ENCODE measurements around the gene CDK2. TPM values are rescaled to one million over a fixed set of nuclear protein-coding genes. Genes with fewer than 3 reads are reported as not detected.

Gene CDK2
- total RNA-seq, 2 donors from 2014 or later, result 10.4 to 19.7 TPM

Other genes starting within 250 kb of the CDK2 start
- 10 to 100 TPM; 34.2 to 37.7 TPM for gene RDH5, start 246.4 kb upstream of the CDK2 start, total RNA-seq
- gene CD63, start 237.8 kb upstream of the CDK2 start, total RNA-seq, result 1,000 to 10,000 TPM; 1,137 to 1,252 TPM
- 1 to 10 TPM; 1.5 to 2.7 TPM for gene GDF11, start 223.7 kb upstream of the CDK2 start, total RNA-seq
- 10 to 100 TPM; 42.7 to 43.7 TPM for gene SARNP, start 149.1 kb upstream of the CDK2 start, total RNA-seq
- 10 to 100 TPM; 64.5 to 82.9 TPM for gene ORMDL2, start 148.8 kb upstream of the CDK2 start, total RNA-seq
- gene DNAJC14, start 137.2 kb upstream of the CDK2 start, total RNA-seq, result 10 to 100 TPM; 27.8 to 32.5 TPM
- 1 to 10 TPM; 2.8 to 6.4 TPM for gene MMP19, start 123.9 kb upstream of the CDK2 start, total RNA-seq
- 10 to 100 TPM; 41.7 to 45.0 TPM for gene PYM1, start 38.9 kb upstream of the CDK2 start, total RNA-seq
- gene DGKA, start 35.7 kb upstream of the CDK2 start, total RNA-seq, result 100 to 1,000 TPM; 108 to 114 TPM
- 1 to 10 TPM; 2.0 to 5.0 TPM for gene PMEL, start 788 bp upstream of the CDK2 start, total RNA-seq
- gene RAB5B, start 7.2 kb downstream of the CDK2 start, total RNA-seq, result 100 to 1,000 TPM; 149 to 169 TPM
- gene SUOX, start 30.4 kb downstream of the CDK2 start, total RNA-seq, result 10 to 100 TPM; 24.1 to 24.4 TPM
- gene IKZF4, start 54.2 kb downstream of the CDK2 start, total RNA-seq, result 1 to 10 TPM; 3.9 to 5.0 TPM
- 10 to 100 TPM; 54.5 to 73.9 TPM for gene RPS26, start 75.1 kb downstream of the CDK2 start, total RNA-seq
- gene ERBB3, start 113.3 kb downstream of the CDK2 start, total RNA-seq, result 100 to 1,000 TPM; 188 to 261 TPM
- 10 to 100 TPM; 59.6 to 80.9 TPM for gene PA2G4, start 137.7 kb downstream of the CDK2 start, total RNA-seq
- 1,000 to 10,000 TPM; 2,955 to 2,956 TPM for gene RPL41, start 149.8 kb downstream of the CDK2 start, total RNA-seq
- gene ZC3H10, start 151.4 kb downstream of the CDK2 start, total RNA-seq, result 1 to 10 TPM; 3.5 to 4.1 TPM
- gene ESYT1, start 161.4 kb downstream of the CDK2 start, total RNA-seq, result 10 to 100 TPM; 44.4 to 48.6 TPM
- gene MYL6B, start 185.8 kb downstream of the CDK2 start, total RNA-seq, result 10 to 100 TPM; 17.1 to 21.9 TPM
- 1,000 to 10,000 TPM; 1,832 to 2,224 TPM for gene MYL6, start 191.5 kb downstream of the CDK2 start, total RNA-seq
- 10 to 100 TPM; 81.7 to 85.6 TPM for gene SMARCC2, start 222.7 kb downstream of the CDK2 start, total RNA-seq